ENCODE measurements around the gene RPA4.
"Not testable (repeated sequence)": the region's sequence is repeated elsewhere in the genome, so short reads cannot be mapped to it uniquely, and the experiment has no call there.

Gene RPA4

DNA sequence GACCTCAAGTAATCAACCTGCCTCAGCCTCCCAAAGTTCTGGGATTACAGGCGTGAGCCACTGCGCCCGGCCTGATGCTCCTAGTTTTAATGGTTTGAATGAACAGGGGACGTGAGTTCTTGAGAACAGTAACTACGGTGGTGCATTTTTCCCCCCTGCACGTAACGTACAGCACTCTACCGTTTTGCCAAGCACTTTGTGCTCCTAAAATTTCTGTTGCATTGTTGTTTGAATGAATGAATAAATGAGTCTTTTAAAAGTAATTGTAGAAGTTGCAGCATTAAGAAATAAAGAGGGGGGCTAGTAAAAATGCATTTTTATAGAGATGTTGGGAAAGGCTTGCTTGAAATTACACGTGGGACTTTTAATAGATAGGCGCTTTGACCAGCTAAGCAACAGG lies at the start of gene RPA4:
Gene RPA4, plus strand, starts transcription at position 301 of the 400 bp plus-strand sequence. CDS start 403 bp downstream, outside the sequence.
- no peak for FAIRE-seq

DNA sequence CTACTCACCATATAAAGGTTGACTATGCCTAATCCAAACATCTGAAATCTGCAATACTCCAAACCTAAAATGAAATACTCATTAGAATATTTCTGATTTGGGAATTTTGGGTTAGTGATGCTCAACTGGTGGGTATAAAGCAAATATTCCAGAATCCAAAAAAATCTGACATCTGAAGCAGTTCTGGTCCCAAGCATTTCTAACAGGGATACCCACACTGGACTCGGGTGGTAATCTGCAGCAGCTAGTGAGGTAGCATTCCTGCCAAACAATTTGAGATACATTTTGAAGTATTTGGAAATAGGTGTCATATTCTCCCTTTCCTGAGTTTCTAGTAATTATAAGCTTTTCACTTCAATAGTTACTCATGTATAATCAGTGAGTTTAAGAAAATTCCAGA lies 49.6 kb upstream of the RPA4 start:
- DNase-seq (ENCODE audit: insufficient read length, low spot score) (no peak), FAIRE-seq (no peak)

More for the DNA sequence above, at the start of gene RPA4:
- no peak for DNase-seq (ENCODE audit: insufficient read length, low spot score)

DNA sequence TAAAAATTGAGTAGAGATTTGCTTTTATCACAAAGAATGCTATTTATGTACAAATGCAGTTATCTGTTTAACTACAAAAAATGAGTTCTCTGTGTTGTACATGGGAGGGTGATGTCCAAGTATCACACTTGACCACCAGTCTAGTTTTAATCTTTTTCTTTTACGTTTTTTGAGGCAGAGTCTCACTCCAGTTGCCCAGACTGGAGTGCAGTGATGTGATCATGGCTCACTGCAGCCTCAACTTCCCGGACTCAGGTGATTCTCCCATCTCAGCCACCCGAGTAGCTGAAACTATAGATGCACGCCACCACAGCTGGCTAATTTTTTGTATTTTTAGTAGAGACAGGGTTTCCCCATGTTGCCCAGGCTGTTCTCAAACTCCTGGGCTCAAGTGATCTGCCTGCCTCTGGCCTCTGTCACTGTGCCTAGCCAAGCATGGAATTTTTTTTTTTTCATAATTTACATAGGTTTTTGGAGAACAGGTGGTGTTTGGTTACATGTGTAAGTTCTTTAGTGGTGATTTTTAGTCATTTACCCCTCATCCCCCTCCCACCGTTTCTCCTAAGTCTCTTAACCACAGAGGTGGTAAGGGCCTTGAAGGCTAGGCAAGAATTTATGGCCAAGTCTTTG lies 47.9 kb upstream of the RPA4 start:
- DNase-seq (ENCODE audit: insufficient read length, low spot score): no peak
- FAIRE-seq: peak; percentile 96

DNA sequence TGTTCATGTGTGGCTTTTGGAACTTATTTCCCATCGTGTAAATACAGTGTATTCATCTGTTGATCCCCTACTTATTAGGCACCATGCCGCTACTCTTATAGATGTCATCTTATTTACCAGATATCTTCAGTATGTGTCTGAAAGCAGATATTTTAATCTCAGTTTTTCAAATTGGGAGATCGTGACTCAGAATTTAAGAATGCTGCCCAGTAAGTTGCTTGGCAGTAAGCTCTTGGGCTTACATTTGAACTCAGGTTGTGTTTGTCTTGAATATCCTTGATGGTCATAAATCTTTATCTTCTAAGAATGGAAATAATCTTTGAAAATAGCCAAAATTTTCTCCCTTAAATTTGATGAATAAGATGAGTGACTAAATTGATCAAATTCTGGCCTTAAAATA lies 45.9 kb upstream of the RPA4 start:
- FAIRE-seq (no peak), DNase-seq (ENCODE audit: insufficient read length, low spot score) (no peak)

- FAIRE-seq (peak; percentile 23), DNase-seq (ENCODE audit: insufficient read length, low spot score) (no peak)
These were observed 45.2 kb upstream of the RPA4 start for GRCh38 chrX:96838537-96838936.

DNA sequence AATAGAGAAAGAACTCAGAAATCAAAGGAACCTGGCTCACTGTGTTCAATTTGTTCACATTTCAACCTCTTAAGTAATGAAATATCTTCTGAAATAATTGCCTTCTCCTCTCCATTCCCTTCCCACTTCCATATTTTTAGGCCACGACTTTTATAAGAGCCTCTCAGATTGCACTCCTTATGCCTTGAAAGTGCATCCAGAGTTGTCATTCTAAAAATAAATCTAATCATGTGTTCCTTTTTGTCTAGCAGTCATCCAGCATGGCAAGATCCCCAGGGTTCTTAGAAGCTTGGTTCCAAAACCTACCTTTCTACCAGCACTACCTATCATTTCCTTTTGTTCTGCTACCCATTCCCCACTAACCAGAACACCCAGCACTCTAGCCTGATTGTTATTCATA lies 42.4 kb upstream of the RPA4 start:
- FAIRE-seq: peak; percentile 45

DNA sequence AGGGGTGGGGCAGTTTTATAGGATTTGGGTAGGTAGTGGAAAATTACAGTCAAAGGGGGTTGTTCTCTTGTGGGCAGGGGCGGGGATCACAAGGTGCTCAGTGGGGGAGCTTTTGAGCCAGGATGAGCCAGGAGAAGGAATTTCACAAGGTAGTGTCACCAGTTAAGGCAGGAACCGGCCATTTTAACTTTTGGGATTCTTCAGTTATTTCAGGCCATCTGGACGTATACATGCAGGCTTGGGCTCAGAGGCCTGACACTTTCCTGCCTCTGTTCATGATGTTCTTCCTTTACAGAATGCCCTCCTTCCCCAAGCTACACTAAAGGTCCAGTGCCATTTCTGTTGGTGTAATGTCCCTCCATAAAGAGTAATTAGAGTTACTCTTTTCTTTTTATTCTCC lies 41.8 kb upstream of the RPA4 start:
- FAIRE-seq: not testable (repeated sequence)

More for the DNA sequence above, 42.4 kb upstream of the RPA4 start:
- DNase-seq (ENCODE audit: insufficient read length, low spot score): no peak

GRCh38 chrX:96843566-96843965 lies 40.1 kb upstream of the RPA4 start:
- DNase-seq (ENCODE audit: insufficient read length, low spot score) (no peak), FAIRE-seq (no peak)

More for the DNA sequence above, 41.8 kb upstream of the RPA4 start:
- not testable (repeated sequence) for DNase-seq (ENCODE audit: insufficient read length, low spot score)

GRCh38 chrX:96846841-96847240 lies 36.9 kb upstream of the RPA4 start:
- FAIRE-seq (no peak), DNase-seq (ENCODE audit: insufficient read length, low spot score) (no peak)

GRCh38 chrX:96859422-96859821 lies 24.3 kb upstream of the RPA4 start:
- not testable (repeated sequence) for FAIRE-seq; DNase-seq (ENCODE audit: insufficient read length, low spot score)

GRCh38 chrX:96861218-96861617 lies 22.5 kb upstream of the RPA4 start:
- DNase-seq (ENCODE audit: insufficient read length, low spot score) (no peak), FAIRE-seq (peak; percentile 75)

DNA sequence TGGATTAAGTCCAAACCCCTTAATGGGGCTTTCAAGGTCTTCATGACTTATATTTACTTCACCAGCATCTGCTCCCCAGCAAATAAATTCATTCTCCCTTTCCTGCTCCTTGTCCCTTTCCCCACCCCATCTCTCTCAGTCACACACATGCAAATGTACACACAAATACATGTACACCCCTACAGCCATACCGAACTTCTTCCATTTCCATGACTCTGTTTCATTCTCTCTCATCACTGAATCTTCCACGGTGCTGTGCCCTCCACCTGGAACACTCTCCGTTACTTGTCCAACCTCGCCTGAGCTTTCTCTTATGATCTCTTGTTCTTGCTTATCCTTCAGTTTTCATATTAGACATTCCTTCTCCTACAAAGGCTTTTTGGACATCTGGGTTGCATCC lies 22.0 kb upstream of the RPA4 start:
- DNase-seq (ENCODE audit: insufficient read length, low spot score): no peak
- FAIRE-seq: no peak

DNA sequence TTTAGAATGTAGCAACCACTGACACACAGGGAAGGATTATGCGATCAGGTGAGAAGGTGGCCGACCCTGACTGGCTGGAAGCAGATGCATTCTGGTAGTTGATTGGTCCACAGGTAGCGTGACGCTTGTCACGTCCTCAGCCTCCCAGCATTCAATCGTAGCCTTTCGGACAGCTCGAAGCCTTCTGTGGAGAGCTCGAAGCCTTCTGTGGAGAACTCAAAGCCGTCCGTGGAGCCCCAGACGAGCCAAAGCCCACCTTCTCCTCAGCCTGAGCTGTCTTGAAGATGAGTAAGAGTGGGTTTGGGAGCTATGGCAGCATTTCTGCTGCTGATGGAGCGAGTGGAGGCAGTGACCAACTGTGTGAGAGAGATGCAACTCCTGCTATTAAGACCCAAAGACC lies 319 bp downstream of the RPA4 start:
- DNase-seq (ENCODE audit: insufficient read length, low spot score): no peak
- no peak for FAIRE-seq

GRCh38 chrX:96889726-96890125 lies 6.0 kb downstream of the RPA4 start:
- DNase-seq (ENCODE audit: insufficient read length, low spot score) (no peak), FAIRE-seq (no peak)

DNA sequence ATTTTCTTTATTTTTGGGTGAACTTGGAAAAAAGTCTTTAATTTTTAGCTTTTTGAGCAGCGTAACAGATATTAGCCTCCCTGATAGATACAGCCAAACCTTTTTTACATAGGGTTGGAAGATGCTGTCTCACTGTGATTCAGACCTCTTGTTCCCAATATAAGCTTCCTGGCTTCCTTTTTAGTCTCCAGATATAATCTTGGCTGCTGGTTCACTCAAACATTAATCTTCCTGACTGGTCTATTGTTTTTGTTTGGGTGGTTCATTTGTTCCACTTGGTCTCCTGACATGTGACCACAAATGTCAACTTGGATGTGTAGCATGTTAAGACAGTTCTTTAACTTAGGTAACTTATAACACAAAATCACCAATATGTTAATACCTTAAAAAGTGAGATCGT lies 23.0 kb downstream of the RPA4 start:
- FAIRE-seq: no peak
- no peak for DNase-seq (ENCODE audit: insufficient read length, low spot score)

GRCh38 chrX:96907516-96908272 lies 24.0 kb downstream of the RPA4 start:
- FAIRE-seq (no peak), DNase-seq (ENCODE audit: insufficient read length, low spot score) (no peak)

- DNase-seq (ENCODE audit: insufficient read length, low spot score) (no peak), FAIRE-seq (no peak)
These were observed 25.6 kb downstream of the RPA4 start for GRCh38 chrX:96909291-96909690.

DNA sequence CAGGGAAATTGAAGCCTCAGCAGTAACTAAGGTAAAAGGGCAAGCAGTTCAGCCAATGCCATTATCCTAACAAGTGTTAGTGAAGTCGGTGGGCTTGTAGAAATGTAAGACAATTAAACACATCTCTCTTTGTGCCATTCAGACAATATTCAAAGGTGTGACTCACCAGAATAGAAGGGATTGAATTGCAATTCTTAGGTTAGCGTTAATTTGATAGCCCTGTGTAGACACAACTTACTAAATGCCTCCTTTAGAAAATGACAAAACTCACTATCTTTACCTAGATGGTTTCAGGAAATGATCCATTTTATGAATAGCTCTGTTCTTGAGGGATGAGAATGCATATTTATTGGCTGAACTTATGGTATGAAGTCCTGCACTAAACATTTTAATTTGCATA lies 35.2 kb downstream of the RPA4 start:
- no peak for FAIRE-seq

DNA sequence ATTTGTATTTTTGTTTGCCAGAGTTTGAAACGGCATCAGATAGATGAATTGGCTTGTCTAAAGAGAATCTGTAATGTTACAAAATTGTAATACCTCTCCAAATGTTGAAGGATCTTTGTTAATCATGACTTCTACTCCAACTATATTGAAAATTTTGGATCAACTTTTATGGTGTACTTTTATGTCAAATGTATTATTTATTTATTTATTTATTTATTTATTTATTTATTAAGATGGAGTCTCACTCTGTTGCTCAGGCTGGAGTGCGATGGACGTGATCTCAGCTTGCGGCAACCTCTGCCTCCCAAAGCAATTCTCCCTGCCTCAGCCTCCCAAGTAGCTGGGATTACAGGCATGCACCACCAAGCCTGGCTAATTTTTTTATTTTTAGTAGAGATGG lies 36.0 kb downstream of the RPA4 start:
- no peak for FAIRE-seq

More for the DNA sequence above, 35.2 kb downstream of the RPA4 start:
- DNase-seq (ENCODE audit: insufficient read length, low spot score): no peak

GRCh38 chrX:96924581-96924980 lies 40.9 kb downstream of the RPA4 start:
- no peak for FAIRE-seq
- DNase-seq (ENCODE audit: insufficient read length, low spot score): no peak

More for the DNA sequence above, 36.0 kb downstream of the RPA4 start:
- no peak for DNase-seq (ENCODE audit: insufficient read length, low spot score)

DNA sequence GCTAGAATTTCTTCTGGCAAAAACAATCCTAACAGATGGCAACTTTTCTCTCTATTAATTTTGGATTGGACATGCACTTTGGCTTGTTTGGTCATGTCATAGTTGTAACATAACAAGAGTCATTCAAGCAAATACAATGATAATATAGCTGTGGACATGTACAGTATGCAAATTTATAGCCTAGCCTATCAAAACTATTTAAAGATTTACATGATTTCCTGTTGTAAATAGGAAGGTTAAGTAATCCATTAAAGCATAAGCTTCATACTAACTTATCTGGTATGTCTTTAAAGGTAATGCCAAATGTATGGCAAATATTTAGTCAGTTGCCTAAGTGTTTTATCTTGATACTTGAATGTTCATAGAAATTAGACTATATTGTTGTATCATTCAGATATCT lies 45.3 kb downstream of the RPA4 start:
- DNase-seq (ENCODE audit: insufficient read length, low spot score) (no peak), FAIRE-seq (no peak)
